HEK293 (cell line): ENCODE results near the gene CDKN2D.

Source experiments
- GLI4 ChIP-seq: fragments of 450-650 bp; formaldehyde crosslinking; IDR thresholded peaks from 2 replicates; pipeline ENCODE4 v1.5.1; 2016; ENCODE audit warnings: missing biosample characterization, missing genetic modification characterization
- SCRT2 ChIP-seq: fragments of 450-650 bp; formaldehyde crosslinking; IDR thresholded peaks from 2 replicates; pipeline ENCODE4 v1.5.1; 2016; ENCODE audit warnings: missing biosample characterization, missing genetic modification characterization
- YY1 ChIP-seq: fragments of 450-650 bp; formaldehyde crosslinking; IDR thresholded peaks from 2 replicates; pipeline ENCODE4 v1.5.1; 2018; ENCODE audit warnings: missing biosample characterization, missing genetic modification characterization
- ZNF175 ChIP-seq: fragments of 450-650 bp; formaldehyde crosslinking; IDR thresholded peaks from 2 replicates; pipeline ENCODE4 v1.5.1; 2016; ENCODE audit warnings: missing biosample characterization, missing genetic modification characterization
- ZNF24 ChIP-seq: fragments of 450-650 bp; formaldehyde crosslinking; IDR thresholded peaks from 2 replicates; pipeline ENCODE4 v1.5.1; 2016; ENCODE audit warnings: missing biosample characterization, missing genetic modification characterization
- ZNF391 ChIP-seq: fragments of 450-650 bp; formaldehyde crosslinking; IDR thresholded peaks from 2 replicates; pipeline ENCODE4 v1.5.1; 2016; ENCODE audit warnings: low read depth, missing biosample characterization, missing genetic modification characterization, borderline replicate concordance
- TF ChIP-seq, protein P1 (sequence below): fragments of 450-650 bp; formaldehyde crosslinking; IDR thresholded peaks from 2 replicates; pipeline ENCODE4 v1.5.1; 2016; ENCODE audit warnings: missing biosample characterization, missing genetic modification characterization
- TF ChIP-seq, protein P2 (sequence below): fragments of 450-650 bp; formaldehyde crosslinking; IDR thresholded peaks from 2 replicates; pipeline ENCODE4 v1.5.1; 2016; ENCODE audit warnings: missing biosample characterization, missing genetic modification characterization
- TF ChIP-seq, protein P3 (sequence below): IDR thresholded peaks from 2 replicates; pipeline ENCODE4 v1.6.1; 2011; ENCODE audit warnings: mild to moderate bottlenecking, low read depth, low read length, borderline replicate concordance

DNA sequence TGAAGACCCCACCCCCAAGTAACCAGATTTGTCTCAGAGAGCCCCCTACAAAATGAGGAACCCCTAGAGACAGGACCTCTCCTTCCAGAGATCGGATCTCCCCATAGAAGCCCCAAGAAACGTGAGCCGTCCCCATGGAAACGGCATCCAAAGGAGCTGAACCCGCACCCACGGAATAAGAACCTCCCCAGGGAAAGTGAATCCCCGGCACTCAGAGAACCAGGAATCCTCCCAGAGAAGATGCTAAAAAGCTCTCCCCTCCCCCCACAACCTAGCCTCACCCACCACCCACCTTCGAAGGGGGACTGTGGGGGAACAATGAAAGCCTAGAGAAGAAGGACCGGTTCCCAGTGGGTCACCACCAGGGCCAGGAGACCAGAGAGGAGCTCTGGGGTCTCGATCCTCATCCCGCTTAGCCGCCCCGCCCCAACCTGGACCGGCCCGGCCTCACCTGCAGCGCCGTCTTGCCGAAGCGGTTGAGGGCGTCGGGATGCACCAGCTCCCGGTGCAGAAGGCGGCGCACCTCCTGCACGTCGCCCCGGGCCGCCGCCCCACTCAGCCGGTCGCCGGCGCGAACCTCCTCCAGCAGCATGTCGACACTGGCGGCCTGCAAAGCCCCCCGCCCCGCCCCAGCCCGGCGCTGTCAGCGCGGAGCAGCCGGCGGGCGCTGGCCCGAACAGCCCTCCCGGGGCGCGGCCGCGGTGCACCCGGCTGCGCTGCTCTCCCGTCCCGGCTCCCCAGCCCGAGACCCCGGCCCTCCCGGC is 535 bp downstream of the CDKN2D start:
- TF ChIP-seq ZNF391 (tag by site-specific recombination) (no peak), YY1 (no peak), SCRT2 (tag by site-specific recombination) (no peak), GLI4 (no peak), ZNF175 (tag by site-specific recombination) (no peak), ZNF24 (tag by site-specific recombination) (no peak)
- TF ChIP-seq, protein P1, sequence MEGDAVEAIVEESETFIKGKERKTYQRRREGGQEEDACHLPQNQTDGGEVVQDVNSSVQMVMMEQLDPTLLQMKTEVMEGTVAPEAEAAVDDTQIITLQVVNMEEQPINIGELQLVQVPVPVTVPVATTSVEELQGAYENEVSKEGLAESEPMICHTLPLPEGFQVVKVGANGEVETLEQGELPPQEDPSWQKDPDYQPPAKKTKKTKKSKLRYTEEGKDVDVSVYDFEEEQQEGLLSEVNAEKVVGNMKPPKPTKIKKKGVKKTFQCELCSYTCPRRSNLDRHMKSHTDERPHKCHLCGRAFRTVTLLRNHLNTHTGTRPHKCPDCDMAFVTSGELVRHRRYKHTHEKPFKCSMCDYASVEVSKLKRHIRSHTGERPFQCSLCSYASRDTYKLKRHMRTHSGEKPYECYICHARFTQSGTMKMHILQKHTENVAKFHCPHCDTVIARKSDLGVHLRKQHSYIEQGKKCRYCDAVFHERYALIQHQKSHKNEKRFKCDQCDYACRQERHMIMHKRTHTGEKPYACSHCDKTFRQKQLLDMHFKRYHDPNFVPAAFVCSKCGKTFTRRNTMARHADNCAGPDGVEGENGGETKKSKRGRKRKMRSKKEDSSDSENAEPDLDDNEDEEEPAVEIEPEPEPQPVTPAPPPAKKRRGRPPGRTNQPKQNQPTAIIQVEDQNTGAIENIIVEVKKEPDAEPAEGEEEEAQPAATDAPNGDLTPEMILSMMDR = peak; percentile 74
- TF ChIP-seq, protein P2, sequence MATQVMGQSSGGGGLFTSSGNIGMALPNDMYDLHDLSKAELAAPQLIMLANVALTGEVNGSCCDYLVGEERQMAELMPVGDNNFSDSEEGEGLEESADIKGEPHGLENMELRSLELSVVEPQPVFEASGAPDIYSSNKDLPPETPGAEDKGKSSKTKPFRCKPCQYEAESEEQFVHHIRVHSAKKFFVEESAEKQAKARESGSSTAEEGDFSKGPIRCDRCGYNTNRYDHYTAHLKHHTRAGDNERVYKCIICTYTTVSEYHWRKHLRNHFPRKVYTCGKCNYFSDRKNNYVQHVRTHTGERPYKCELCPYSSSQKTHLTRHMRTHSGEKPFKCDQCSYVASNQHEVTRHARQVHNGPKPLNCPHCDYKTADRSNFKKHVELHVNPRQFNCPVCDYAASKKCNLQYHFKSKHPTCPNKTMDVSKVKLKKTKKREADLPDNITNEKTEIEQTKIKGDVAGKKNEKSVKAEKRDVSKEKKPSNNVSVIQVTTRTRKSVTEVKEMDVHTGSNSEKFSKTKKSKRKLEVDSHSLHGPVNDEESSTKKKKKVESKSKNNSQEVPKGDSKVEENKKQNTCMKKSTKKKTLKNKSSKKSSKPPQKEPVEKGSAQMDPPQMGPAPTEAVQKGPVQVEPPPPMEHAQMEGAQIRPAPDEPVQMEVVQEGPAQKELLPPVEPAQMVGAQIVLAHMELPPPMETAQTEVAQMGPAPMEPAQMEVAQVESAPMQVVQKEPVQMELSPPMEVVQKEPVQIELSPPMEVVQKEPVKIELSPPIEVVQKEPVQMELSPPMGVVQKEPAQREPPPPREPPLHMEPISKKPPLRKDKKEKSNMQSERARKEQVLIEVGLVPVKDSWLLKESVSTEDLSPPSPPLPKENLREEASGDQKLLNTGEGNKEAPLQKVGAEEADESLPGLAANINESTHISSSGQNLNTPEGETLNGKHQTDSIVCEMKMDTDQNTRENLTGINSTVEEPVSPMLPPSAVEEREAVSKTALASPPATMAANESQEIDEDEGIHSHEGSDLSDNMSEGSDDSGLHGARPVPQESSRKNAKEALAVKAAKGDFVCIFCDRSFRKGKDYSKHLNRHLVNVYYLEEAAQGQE (tag by site-specific recombination) = no peak
- TF ChIP-seq, protein P3, sequence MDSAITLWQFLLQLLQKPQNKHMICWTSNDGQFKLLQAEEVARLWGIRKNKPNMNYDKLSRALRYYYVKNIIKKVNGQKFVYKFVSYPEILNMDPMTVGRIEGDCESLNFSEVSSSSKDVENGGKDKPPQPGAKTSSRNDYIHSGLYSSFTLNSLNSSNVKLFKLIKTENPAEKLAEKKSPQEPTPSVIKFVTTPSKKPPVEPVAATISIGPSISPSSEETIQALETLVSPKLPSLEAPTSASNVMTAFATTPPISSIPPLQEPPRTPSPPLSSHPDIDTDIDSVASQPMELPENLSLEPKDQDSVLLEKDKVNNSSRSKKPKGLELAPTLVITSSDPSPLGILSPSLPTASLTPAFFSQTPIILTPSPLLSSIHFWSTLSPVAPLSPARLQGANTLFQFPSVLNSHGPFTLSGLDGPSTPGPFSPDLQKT = no peak
